DMS153 (cell line): ENCODE measurements around the gene FAM222A.

Source experiments
- DNase-seq: peaks from one replicate; lab custom pipeline; 2025; lab: John Stamatoyannopoulos, UW

FAM222A gene

DNA sequence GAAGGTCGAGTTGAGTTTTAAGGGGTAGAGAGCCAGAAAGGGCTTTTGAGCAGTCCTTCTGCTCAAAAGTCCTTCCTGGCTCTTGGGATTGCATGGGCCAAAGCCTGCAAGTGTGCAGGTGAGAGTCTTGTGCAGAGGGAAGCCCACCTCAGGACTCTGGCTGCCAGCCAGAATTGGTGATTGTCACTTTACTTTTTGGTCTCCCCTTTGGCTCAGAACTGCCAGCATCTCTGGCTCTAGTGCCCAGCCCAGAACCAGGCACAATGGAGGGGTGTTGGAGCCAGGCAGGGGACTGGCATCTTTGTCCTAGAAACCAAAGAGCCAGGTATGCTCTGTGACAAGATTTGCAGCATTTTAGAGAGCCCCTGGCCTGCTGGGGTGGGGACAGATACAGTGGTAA is 23.5 kb downstream of the FAM222A start:
- DNase-seq, result no peak

DNA sequence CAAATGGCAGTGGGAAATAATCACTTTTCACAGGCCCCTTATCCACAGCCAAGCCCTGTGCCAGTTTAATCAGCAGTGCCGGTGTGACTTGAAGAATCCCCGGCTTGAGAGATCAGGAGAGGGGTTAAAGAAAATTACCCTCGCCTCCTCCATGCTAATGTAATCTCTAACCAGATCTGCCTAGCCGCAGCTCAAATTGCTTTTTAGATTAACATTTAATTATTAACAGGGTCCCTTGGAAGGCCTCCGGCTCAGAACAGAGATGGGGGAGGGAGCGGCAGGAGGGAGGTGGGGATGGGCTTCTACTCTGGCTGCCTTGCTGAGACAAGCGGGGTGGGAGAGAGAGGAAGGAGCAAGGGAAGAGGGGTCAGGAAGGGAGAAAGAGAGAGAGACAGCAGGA is 24.0 kb downstream of the FAM222A start:
- DNase-seq, result no peak

DNA sequence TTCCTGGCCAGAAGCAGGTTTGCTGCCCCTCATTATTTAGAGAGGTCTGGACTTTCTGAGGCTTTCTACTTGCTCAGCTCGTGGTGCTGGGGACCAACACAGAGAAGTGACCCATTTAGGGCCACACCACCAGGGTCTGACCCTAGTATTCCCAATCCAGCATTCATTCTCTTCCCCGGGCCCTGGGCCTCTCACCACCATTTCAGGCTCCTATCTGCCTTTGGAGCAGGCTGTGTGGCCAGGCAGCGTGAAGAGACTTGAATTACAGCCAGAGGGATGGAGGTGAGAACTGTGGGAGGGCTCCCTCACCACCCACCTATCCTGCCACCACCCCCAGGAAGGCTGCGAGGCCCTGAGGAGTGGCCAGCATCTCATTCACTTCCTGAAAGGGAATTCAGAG is 24.6 kb downstream of the FAM222A start:
- DNase-seq, result no peak

DNA sequence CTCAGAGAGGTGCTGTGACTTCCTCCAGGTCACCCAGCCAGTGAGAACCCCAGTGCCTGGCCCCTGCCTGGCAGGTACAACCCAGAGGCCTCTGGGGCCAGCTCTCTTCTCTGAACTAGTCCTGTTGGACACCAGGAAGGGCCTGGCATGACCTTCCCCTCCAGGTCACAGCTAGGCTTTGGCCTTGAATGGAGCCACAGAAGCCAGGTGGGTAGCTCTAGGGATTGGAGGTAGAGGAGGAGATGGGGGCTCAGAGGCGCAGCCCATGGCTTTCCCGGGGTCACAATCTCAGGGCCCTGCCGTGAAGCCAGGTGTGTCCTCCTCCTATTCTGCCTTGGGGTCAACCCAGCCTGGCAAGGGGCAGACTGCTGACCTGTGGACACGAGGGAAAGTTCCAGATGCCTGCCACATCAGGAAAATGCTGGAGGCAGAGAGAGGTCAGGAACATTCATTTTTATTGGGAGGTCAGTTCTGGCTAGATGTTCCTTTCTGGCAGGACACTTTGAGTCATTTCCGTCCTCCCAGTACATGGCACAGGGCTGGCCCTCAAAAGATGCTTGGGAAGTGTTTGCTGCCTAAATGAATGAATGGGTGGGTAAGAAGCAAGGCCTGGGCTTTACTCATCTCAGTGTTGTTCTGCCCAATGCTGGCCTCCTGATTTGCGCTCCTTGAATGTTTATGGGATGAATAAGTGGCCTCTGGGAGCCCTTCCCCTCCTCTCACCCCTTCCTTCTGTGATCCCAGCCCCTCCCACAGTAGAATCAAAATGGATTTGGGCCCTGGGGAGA is 25.4 kb downstream of the FAM222A start:
- DNase-seq, result no peak

DNA sequence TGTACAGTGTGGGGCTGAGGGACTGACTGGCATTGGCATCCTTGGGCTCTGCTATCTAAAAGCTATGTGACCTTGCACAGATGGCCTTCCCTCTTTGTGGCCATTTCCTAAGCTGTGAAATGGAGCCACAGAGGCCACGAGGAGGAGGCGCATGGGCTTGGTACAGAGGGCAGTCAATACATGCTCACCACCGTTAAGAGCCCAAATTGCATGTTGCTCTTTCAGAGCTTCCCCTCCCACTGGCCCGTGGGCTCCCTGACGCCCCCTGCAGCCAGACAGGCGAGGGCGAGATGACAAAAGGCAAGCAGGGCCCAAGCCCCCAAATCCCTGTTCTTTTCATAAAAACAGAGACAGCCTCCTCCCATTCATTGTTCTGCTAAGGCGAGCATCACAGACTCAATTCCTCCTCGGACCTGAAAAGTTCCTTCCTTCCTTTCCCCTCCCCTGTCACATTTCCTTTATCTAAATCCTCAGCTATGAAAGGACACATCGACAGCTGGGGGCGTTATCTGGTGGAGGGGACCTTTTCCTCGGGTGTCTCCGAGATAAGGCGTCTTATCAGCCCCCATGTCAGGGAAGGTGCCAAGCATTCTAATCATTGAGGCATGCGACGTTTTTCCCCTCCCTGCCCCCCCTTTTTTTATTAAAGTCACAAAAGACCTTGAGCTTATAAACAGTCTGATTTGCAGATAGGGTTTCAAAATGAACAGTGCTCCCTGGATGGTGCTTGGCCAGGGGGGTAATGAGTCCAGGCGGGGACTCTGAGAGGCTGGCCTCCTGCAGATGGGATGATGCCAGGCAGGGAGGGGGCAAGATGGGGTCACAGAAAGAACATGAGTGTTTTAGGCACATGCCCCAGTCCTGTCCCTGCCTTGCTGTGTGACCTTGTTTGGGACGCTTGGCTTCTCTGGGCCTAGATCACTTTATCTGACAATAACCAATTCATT is 26.4 kb downstream of the FAM222A start:
- no peak for DNase-seq

DNA sequence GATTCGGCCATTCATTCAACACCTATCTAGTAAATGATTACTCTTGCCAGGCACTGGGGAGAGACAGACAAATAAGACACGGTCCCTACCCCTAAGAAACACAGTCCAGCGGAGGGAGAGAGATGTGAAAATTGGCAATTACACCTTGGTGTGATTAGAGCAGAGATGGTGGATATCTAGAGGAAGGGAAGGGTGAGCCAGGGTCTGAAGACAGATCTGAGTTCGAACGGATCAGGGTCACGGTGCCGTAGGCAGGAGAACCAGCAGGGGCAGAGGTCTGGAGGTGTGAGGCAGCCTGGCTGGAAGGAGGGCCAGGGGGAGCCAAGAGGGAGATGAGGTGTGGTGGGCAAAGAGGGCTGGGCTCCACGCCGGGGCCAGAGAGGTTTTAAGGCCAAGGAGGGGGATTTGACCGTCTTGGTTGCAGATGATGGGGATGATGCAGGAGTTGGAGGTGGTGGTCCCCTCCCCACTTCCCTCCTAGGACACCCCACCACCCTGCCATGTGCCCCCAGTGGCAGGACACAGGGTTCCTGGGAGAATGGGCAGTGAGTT is 27.1 kb downstream of the FAM222A start:
- no peak for DNase-seq

DNA sequence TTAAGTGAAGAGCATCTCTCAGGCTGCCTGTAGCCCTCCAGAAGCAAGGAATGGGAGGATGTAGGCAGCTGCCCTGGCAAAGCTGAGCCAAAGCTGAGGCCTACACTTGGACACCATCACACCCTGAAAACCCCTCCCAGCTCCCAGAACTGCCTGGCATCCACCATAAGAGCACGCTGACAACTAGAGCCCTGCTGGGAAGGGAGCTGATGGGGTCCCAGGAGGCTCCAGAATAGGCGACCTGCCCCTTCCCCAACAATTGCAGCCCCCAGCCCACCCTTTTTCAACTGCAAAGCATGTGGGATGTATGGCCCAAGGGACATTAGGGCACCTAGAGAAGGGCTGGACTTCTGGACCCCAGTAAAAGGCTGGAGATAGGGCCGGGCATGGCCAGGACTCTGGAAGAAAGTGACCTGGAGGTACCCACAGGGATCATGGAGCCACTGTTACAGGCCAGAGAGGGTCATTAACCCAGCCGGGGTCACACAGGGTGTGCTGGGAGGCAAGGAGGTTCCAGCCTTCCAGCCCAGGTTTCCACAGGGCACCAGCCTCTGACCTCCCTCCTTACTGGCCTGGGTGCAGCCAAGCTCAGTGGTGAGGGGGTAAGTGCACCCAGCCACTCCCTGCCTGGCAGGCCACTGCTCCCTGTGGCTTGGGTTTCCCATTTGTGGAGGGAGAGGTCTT is 27.8 kb downstream of the FAM222A start:
- DNase-seq, result no peak

DNA sequence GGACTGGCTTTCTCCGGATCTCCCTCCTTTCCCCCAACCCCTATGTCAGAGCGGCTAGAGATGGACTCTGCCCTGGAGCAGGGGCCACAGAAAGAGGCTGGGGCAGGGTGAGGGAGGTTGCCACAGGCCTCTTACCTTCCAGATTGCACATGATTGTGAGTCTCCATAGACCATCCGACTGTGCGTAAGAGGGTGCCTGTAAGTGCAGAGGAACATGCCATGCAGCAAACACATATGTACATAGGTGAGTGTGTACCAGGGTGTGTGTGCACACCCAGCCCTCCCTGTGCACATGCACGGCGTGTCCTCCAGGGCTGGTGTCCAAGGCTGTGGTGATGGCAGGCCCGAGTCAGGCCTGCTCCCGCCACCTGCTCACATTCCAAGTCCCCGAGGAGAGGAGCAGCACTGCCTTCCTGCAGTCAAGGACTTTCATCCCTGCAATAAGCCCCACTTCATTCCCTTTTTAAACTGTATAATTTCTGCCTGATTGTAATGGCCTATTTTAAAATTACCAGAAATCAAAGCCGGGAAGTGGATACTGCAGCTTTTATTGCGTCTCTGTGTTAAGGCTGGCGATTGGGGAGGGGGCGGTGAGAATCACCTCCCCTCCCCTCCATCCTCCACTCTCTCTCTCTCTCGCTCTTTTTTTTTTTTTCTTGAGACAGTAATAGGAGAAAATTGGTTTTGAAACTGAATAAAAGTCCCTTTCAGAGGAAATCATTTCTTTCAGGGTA is 28.5 kb downstream of the FAM222A start:
- DNase-seq, result no peak

DNA sequence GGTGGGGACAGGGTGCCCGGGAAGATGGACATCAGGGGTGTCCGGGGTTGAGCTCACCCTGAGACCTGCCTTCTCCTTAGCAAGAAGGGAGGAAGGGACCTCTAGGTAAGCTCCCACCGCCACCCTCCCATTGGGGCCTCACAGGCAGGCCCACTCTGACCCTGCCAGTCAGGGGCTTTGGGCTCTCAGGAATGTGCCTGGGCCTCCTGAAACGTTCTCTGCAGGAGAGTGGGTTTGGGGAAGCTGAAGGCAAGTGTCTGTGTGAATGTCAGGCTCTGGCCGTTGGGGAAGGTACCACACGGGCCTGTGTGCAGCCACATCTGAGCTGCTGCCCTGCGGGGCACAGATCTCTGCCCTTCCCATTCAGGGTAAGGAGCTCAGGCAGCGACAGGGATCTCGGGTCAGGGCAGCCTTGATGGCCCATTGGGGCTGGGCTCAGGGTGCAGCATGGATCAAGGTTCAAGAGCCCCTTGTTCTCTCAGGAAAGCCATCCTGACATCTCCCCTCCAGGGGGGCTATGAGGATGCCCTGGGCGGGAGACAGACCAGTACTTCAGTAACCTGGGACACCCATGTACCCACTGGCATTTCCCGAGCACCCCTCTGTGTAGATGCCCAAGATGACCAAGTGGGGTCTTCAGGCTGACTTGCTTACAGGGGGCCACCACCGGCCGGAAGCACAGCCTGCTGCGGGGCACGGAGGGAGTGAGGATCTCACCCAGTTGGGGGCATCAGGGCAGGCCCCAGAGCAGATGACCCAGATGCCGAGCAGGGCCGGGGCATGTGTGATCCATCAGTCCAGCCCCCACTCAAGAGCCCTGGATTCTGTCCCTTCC is 29.7 kb downstream of the FAM222A start:
- DNase-seq, result no peak

DNA sequence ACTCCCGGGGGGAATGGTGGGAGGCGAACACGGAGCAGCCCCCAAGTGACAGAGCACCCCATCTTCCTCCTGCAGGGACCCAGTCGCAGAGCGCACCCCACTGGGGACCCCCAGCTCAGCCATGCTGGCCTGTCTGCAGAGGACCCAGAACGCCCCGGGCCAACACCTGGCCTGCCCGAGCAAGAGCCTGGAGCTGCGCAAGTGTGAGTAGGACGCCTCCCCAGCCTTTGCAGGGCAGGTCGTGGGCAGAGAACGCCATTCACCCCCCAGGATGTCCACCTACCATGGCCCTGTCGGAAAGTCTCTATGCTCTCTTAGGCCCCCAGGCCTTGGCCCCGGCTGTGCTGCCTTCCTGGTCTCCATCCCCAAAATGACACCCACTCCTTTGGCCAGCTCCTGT is 30.4 kb downstream of the FAM222A start:
- no peak for DNase-seq

DNA sequence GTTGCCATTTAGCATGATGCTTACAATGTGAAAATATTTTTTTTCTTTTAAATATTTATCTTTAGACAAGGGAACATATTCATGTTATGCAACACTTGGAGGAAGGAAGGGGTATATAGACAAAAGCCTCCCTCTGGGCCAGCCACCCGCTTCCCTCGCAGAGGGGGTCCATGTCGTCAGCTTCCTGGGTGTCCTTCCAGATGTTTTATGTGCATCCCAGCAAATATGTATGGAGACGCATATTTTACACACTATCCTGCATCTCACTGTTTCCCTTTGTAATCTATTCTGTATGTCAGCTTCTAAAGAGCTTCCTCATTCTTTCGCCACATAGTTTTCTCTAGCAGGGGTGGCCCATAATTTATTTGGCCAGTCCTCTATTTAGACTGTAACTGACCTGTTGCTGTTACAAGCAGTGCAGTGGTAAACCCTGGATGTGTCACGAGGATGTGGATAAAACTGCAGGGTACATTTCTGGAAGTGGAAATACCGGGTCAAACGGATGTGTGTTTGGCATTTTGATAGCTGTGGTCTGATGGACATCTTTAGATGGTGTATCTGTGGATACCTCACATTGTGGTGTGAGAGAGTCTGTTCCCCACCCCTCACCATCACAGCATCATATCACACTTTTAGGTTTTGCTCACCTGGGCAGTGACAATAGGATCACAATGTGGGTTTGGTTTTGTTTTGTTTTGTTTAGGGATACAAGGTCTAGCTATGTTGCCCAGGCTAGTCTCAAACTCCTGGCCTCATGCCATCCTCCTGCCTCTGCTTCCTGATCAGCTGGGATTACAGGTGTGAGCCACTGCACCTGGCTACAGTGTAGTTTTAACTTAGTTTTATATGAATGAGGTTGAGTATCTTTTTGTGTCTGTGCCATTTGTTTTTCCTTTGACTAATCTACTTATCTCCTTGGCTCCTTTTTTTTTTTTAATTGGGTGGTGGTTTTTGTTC is 31.6 kb downstream of the FAM222A start:
- peak; percentile 19 for DNase-seq

DNA sequence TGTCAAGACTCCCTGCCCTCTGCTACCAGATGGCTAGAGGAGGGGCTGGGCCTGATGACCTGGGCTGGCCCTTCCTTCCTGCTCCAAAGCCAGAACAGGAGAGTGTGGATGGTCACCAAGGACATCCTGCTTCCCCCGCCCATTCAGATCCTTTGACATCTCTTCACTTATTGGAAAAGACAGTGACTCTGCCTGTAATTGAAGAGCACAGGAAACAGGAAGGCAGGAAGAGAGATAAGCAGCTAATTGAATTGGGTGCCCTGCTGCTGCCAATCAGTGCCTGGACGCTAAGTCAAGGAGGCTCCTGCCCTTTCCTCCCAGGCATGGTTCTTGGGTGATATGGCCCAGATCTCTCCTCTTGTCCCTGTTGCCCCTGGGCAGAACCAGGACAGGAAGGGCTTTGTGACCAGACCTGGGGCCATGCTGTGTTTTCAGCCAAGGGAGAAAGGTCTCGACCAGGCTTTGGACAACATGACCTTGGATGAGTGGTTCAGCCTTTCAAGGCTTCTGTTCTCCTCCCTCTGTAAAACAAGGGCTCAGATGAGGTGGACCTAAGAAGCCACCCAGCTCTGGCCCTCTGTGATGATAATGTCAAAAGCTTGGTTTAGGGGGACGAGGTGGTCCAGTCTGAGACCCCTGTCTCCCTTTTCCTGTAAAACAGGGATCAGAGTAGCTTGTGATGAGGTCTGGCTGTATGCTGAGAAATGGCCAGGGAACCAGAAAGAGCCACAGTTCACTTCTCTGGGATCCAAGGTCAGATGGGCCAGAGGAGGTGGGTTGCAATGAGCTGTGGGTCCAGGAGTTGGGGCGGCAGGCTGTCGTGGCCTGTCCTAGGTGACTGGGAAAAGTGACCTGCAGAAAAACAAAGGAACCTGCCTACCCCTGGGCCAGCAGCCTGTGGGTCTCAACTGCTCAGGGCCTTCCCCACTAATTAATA is 38.8 kb downstream of the FAM222A start:
- DNase-seq, result no peak

DNA sequence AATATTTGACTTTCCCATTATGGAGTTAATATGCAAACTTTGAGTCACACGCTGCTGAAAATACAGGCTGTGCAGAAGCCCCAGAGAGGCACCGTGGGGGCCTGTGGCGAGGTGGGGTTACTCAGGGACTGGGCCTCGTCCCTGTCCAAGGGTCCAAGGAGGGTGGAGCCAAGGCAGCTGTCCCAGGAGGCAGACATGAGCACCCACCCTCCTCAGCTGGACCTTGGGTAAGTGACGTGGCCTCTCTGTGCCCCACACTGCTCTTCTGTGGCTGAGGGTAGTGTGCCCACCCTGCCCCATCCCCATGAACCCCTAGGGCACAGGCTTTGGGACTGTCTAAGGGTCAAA is 39.4 kb downstream of the FAM222A start:
- DNase-seq, result no peak

DNA sequence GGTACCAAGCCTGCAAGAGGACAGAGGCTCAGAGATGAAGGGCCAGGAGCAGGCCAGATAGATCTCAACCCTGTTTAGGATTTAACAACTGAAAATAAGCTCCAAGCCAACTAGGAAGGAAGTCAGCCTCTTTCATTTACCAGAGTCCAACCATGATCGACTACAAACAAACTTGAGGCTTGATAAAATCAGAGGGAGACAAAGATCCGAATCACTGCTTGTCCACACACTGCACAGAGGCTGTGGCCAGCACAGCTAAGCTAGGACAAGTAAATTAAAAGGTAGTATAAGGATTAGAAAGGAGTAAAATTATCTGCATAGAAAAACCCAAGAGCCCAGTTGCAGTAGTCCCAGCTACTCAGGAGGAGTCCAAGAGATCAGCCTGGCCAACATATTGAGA is 40.3 kb downstream of the FAM222A start:
- no peak for DNase-seq

DNA sequence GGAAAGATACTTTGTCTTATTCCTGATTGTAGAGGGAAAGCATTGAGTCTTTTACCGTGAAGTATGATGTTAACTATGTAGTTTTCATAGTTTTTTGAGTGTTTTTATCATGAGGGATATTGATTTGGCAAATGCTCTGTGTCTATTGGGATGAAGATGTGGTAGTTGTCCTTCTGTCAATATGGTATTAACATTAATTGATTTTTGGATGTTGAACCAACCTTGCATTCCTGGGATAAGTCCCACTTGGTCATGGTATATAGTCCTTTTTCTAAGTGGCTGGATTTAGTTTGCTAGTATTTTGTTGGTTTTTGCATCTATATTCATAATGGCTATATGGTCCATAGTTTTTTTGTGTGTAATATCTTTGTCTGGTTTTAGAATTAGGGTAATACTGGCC is 42.8 kb downstream of the FAM222A start:
- no peak for DNase-seq

DNA sequence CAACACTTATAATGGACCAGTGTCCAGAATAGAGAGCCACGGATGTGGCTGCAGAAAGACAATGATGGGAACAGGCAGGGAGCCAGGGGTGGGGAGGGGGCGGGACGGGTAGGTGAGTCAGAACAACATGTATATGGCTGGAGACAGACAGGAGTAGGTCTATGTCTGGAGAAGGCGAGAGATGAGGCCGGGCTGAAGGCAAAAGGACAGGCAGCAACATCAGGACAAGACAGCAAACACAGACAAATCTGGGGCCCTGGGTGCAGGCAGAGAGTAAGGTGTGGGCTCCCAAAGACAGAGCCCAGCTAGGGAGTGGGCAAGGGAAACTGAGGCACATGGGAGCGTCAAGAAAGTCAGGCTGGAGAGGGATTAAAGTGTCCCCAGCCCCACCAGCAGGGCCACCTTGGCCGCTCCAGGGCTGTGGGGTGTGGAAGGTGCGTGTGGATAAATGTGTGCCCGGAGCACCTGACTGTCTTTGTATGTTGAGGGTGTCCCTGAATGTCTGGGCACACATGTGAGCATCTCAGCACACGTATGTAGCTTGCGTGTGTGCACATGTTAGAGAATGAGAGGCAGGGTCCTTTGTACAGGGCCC is 44.1 kb downstream of the FAM222A start:
- DNase-seq, result no peak

DNA sequence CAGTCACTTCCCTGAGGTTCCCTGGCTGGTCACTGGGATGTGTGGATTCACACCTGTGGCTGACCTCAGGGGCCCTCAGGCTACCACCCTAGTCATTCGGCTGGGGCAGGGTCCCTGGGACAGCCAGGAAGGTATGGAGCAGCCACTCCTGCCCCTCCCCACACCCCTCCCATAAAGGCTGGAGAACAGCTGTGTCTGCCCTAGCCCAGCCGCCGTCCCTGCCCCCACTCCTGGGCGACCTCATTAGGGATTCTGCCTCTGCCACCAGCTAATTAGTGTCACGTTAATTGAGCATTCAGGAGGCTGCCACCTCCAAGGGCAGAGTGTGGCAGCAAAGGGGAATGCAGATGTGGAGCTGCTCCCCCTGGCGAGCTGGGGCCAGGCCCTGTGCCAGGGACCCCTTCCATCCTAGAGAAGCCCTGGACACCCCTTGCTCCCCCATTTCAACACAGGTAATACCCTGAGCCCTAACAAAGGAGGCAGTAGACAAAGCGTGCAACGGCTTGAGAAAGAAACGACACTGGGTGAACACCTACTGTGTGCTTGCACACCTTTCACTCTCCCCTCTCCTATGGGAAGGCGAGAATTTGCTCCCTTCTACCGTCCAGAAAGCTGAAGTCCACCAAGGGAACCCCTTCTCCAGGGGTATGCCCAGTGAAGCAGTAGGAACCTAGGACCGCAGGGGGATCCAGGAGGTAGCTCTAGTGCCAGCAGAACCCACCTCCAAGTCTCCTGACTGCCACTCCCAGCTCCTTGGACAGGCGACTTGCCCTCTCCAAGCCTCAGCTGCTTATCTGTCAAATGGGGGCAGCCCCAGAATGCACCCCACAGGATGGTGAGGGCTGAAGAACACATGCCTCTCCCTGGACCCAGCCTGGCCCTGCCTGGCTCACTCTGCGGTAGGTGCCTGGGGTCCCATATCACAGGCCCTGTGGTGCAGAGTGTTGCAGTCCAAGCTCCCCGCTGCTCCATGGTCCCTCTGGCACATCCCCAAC is 45.1 kb downstream of the FAM222A start:
- DNase-seq, result no peak
